Psoas muscle (tissue), 8 donors: ENCODE measurements around the gene TLCD3A. TPM values are rescaled to one million over a fixed set of nuclear protein-coding genes. Genes with fewer than 3 reads are reported as not detected.

Source experiments
- ATAC-seq, 4 donors: fragments of 200-7000 bp; cut with Tn5 transposase; one replicate each; pipeline ENCODE4 v1.9.1; 2020; ENCODE audit warnings: moderate library complexity in 3 of 4, mild to moderate bottlenecking in 2 of 4
- DNase-seq, 2 donors: peaks; one replicate each; pipeline ENCODE4 v3.0.0-alpha.2; 2020
- H3K27ac ChIP-seq: fragments of 200-600 bp; one replicate; pipeline ENCODE4 v1.8.0; 2022
- H3K27me3 ChIP-seq, 3 donors: fragments of 200-600 bp in 1 of 3; one replicate each; pipeline versions ENCODE4 v1.6.1 to v1.8.0; 2013 to 2022; ENCODE audit warnings: low read length in 2 of 3, mild to moderate bottlenecking in 2 of 3, moderate library complexity in 1 of 3; ENCODE audit not compliant: insufficient read depth in 3 of 3
- H3K36me3 ChIP-seq, 2 donors: fragments of 200-600 bp in 1 of 2; one replicate each; pipeline versions ENCODE4 v1.6.1 to v1.8.0; 2013 to 2022; ENCODE audit warnings: low read depth in 1 of 2, mild to moderate bottlenecking in 1 of 2, moderate library complexity in 1 of 2; ENCODE audit not compliant: insufficient read depth in 1 of 2
- H3K4me1 ChIP-seq: fragments of 200-600 bp; one replicate; pipeline ENCODE4 v1.8.0; 2022
- H3K4me3 ChIP-seq: fragments of 200-600 bp; one replicate; pipeline ENCODE4 v1.8.0; 2022; ENCODE audit warnings: mild to moderate bottlenecking
- H3K9me3 ChIP-seq: fragments of 200-600 bp; one replicate; pipeline ENCODE4 v1.8.0; 2022
- CTCF ChIP-seq: fragments of 200-600 bp; IDR thresholded peaks from one replicate; pipeline ENCODE4 v1.8.0; 2022; ENCODE audit warnings: antibody characterized with exemption
- WGBS, 3 donors: extraction: QIAGEN DNeasy Blood & Tissue Kit; methylation state at CpG; one replicate each; pipeline versions ENCODE4 v1.1.6 to v1.1.7; 2013; 5-methylcytosine and 5-hydroxymethylcytosine counted together
- intact Hi-C, 2 donors: fragments of 100-400 bp; cut with DNase I; formaldehyde crosslinking; loops; one replicate each; pipeline versions ENCODE4 v1.11.0 to v1.14.2; 2022
- polyA plus RNA-seq, 3 donors: library from polyadenylated mRNA; stranded (reverse); fragments of 200-250 nt; gene quantifications; one replicate each; pipeline ENCODE4 v1.2.3, GENCODE V29; 2013
- total RNA-seq, 4 donors: library from RNA; stranded (reverse); fragmentation: NEBNext Ultra II Directional in 2 of 4; extraction: Animal tissue kit (Norgen Biotek cat#: 25700) in 2 of 4; gene quantifications; one replicate each; pipeline versions ENCODE4 v1.2.1 to v1.2.4, GENCODE V29; 2021 to 2023
- donor health status: healthy with polysubstance abuse.
- donor health status: DM: no; HTN: no; CAD: no; lungs with moderate emphysema.
- donor health status: Bipolar disorder and iron deficiency.
- donor health status: healthy.
- donor health status: DM: yes; HTN: yes; CAD: no.
- donor health status: DM: no; HTN: no; CAD: no.
- donor health status: DM: no; HTN: no; CAD: no.
- donor health status: DM: yes; HTN: yes; CAD: no.

Gene TLCD3A
- total and polyA plus RNA-seq, 7 donors, result 0.75 to 2.8 (median 1.4) TPM

GRCh38 chr17:743139-743538 is 10.7 kb downstream of the TLCD3A start:
- H3K4me1 ChIP-seq, result no peaks in the 10 kb centered on the region
- ATAC-seq, result no peak
- H3K27ac ChIP-seq, result no peak overlapping the region
- TF ChIP-seq CTCF, result no peak
- intact Hi-C loops, result no loop called here
- H3K4me3 ChIP-seq, result no peak overlapping the region
- H3K9me3 ChIP-seq, result no peaks in the 10 kb centered on the region
- no peaks in the 10 kb centered on the region for H3K27me3 ChIP-seq
- H3K36me3 ChIP-seq, result peaks cover 6 to 87% of the 10 kb centered on the region in 2 donors
- 93 to 96% (median 96%) methylated on average over 4 of the region's 4 CpGs for WGBS, 3 donors
- no peak for DNase-seq

GRCh38 chr17:744937-745336 is 12.5 kb downstream of the TLCD3A start:
- no peak for ATAC-seq

DNA sequence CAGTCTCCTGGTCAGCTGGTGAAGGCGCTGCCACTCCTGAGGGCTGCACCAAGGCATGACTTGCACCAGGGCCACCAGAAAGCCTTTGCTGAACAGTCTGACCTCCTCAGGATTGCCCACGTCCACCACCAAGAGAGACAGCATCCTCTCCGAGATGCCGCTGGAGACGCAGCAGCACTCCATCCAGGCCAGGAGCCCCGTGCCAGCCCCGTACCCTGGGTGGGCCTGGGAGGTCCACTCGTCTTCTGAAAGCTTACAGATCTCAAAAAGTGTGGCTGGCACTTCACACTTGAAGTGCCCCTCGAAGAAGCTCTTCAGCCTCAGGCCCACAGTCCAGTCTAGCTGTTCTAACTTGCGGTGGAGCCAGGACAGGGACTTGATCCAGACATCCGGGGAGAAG is 13.0 kb downstream of the TLCD3A start:
- Histone ChIP-seq H3K4me1 (no peaks in the 10 kb centered on the region), H3K36me3 (peaks cover 6 to 78% of the 10 kb centered on the region in 2 donors), H3K9me3 (no peaks in the 10 kb centered on the region), H3K27me3 (no peaks in the 10 kb centered on the region), H3K27ac (no peak overlapping the region), H3K4me3 (no peak overlapping the region)
- intact Hi-C loops, result no loop called here
- no peak for TF ChIP-seq CTCF
- DNase-seq (no peak), ATAC-seq (no peak)
- 92 to 94% (median 92%) methylated on average over 11 of the region's 11 CpGs for WGBS, 3 donors

More at GRCh38 chr17:744937-745336, 12.5 kb downstream of the TLCD3A start:
- WGBS, 3 donors, result 76 to 84% (median 80%) methylated on average over 9 of the region's 9 CpGs
- H3K27me3 ChIP-seq, result no peaks in the 10 kb centered on the region
- H3K9me3 ChIP-seq, result no peaks in the 10 kb centered on the region
- TF ChIP-seq CTCF, result no peak
- no peak overlapping the region for H3K4me3 ChIP-seq
- no peaks in the 10 kb centered on the region for H3K4me1 ChIP-seq
- no peak overlapping the region for H3K27ac ChIP-seq
- peaks cover 6 to 82% of the 10 kb centered on the region in 2 donors for H3K36me3 ChIP-seq
- DNase-seq, result no peak
- intact Hi-C loops, result no loop called here

DNA sequence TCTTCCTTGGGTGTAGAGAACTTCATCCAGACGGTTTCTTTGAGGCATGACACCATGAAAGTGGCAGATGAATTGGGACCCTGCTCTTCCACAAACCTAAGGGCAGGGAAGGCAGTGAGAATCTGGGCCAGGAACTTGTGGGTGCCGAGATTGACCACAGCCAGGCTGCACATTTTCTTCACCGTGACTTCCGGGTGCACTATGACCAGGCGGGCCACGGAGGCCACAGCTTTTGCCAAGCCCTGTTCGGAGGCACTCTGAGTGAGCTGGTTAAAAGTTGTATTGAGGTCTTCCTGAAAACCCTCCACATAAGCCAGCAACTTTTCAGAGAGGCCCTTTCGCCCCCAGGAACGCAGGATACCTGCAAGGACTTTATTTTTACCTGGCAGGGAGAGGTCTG is 13.8 kb downstream of the TLCD3A start:
- WGBS, 3 donors, result 91 to 95% (median 95%) methylated on average over 9 of the region's 9 CpGs
- ATAC-seq (no peak), DNase-seq (no peak)
- intact Hi-C loops, result no loop called here
- TF ChIP-seq CTCF, result no peak
- peaks cover 6% of the 10 kb centered on the region for H3K4me1 ChIP-seq
- no peaks in the 10 kb centered on the region for H3K9me3 ChIP-seq
- no peak overlapping the region for H3K4me3 ChIP-seq
- no peak overlapping the region for H3K27ac ChIP-seq
- H3K27me3 ChIP-seq, result no peaks in the 10 kb centered on the region
- peaks cover 3 to 70% of the 10 kb centered on the region in 2 donors for H3K36me3 ChIP-seq
